ENCODE measurements around the gene DPP6.

Gene DPP6

GRCh38 chr7:154884348-154884920 lies 832.2 kb downstream of the DPP6 start:
- H3K27ac ChIP-seq (ENCODE audit: low read depth, low read length) = no peak overlapping the region
- H3K4me1 ChIP-seq (ENCODE audit: control insufficient read depth in 1 of 2, insufficient read depth in 2 of 2, low read length in 2 of 2) = no peaks in the 10 kb centered on the region
- H3K4me3 ChIP-seq (ENCODE audit: low read depth in 1 of 2, low read length in 2 of 2) = no peak overlapping the region
- no peaks in the 10 kb centered on the region for H3K36me3 ChIP-seq (ENCODE audit: control insufficient read depth in 1 of 2, insufficient read depth in 2 of 2, low read length in 2 of 2)
- no peaks in the 10 kb centered on the region for H3K27me3 ChIP-seq (ENCODE audit: control insufficient read depth in 1 of 2, insufficient read depth in 2 of 2, low read length in 2 of 2)
- peaks cover 0 to 15% of the 10 kb centered on the region in 2 donors for H3K9me3 ChIP-seq (ENCODE audit: control insufficient read depth in 1 of 2, low read length in 2 of 2)
- H3K9ac ChIP-seq (ENCODE audit: low read depth in 1 of 2, low read length in 2 of 2) = no peak overlapping the region

DNA sequence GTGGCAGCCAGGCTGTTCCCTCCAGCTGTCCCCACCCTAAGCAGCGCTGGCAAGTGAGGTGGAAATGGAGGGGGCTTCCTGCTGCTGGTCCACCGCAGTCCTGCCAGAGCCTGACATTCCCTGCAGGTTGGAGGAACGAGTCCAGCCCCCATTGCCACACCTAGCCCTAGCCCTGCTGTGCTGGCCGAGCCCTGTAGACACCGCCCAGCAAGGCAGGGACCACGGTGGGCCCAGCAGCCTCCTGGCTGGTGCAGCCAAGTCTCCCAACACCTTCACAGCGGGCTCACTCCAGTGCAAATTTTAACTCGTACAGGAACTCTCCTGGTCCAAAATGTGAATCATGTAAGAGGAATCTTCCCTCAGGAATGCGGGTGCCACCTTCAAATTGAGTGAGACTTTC lies 834.4 kb downstream of the DPP6 start:
- Histone ChIP-seq H3K27ac (ENCODE audit: low read depth, low read length) (no peak overlapping the region), H3K4me3 (ENCODE audit: low read depth in 1 of 2, low read length in 2 of 2) (no peak overlapping the region), H3K36me3 (ENCODE audit: control insufficient read depth in 1 of 2, insufficient read depth in 2 of 2, low read length in 2 of 2) (no peaks in the 10 kb centered on the region), H3K9ac (ENCODE audit: low read depth in 1 of 2, low read length in 2 of 2) (no peak overlapping the region), H3K27me3 (ENCODE audit: control insufficient read depth in 1 of 2, insufficient read depth in 2 of 2, low read length in 2 of 2) (no peaks in the 10 kb centered on the region), H3K4me1 (ENCODE audit: control insufficient read depth in 1 of 2, insufficient read depth in 2 of 2, low read length in 2 of 2) (no peaks in the 10 kb centered on the region), H3K9me3 (ENCODE audit: control insufficient read depth in 1 of 2, low read length in 2 of 2) (peaks cover 0 to 15% of the 10 kb centered on the region in 2 donors)

DNA sequence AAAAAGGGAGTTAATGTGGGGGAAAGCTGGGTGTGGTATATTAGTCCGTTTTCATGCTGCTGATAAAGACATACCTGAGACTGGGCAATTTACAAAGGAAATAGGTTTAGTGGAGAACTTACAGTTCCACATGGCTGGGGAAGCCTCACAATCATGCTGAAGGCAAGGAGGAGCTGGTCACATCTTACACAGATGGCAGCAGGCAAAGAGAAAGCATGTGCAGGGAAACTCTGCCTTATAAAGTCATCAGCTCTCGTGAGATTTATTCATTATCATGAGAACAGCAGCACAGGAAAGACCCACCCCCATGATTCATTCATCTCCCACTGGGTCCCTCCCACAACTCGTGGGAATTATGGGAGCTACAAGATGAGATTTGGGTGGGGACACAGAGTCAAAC lies 836.5 kb downstream of the DPP6 start:
- Histone ChIP-seq H3K4me3 (ENCODE audit: low read depth in 1 of 2, low read length in 2 of 2) (no peak overlapping the region), H3K27me3 (ENCODE audit: control insufficient read depth in 1 of 2, insufficient read depth in 2 of 2, low read length in 2 of 2) (peaks cover 0 to 4% of the 10 kb centered on the region in 2 donors), H3K4me1 (ENCODE audit: control insufficient read depth in 1 of 2, insufficient read depth in 2 of 2, low read length in 2 of 2) (no peaks in the 10 kb centered on the region), H3K9ac (ENCODE audit: low read depth in 1 of 2, low read length in 2 of 2) (no peak overlapping the region), H3K27ac (ENCODE audit: low read depth, low read length) (no peak overlapping the region), H3K9me3 (ENCODE audit: control insufficient read depth in 1 of 2, low read length in 2 of 2) (peaks cover 0 to 10% of the 10 kb centered on the region in 2 donors), H3K36me3 (ENCODE audit: control insufficient read depth in 1 of 2, insufficient read depth in 2 of 2, low read length in 2 of 2) (no peaks in the 10 kb centered on the region)

DNA sequence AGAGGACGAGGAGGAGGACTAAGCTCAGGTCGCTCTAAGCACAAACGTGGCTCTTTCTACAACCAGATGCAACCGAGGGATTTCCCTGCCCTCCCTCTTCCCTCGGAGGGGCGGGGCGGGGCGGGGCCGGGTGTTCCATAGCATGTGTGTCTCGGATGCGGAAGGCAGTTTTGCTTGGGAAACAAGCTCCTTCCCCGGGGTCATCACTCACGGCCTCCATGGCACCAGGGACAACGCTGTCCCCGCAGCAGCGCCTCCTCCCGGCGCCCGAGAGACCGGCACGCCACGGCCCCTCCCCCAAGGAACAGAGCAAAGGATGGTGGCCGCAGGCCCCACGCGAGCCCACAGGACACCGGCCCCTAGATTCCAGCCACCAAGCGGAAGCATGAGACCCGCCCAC lies 840.3 kb downstream of the DPP6 start:
- Histone ChIP-seq H3K9ac (ENCODE audit: low read depth in 1 of 2, low read length in 2 of 2) (no peak overlapping the region), H3K4me3 (ENCODE audit: low read depth in 1 of 2, low read length in 2 of 2) (no peak overlapping the region), H3K9me3 (ENCODE audit: control insufficient read depth in 1 of 2, low read length in 2 of 2) (no peaks in the 10 kb centered on the region), H3K27ac (ENCODE audit: low read depth, low read length) (no peak overlapping the region), H3K4me1 (ENCODE audit: control insufficient read depth in 1 of 2, insufficient read depth in 2 of 2, low read length in 2 of 2) (no peaks in the 10 kb centered on the region), H3K36me3 (ENCODE audit: control insufficient read depth in 1 of 2, insufficient read depth in 2 of 2, low read length in 2 of 2) (no peaks in the 10 kb centered on the region), H3K27me3 (ENCODE audit: control insufficient read depth in 1 of 2, insufficient read depth in 2 of 2, low read length in 2 of 2) (peaks cover 0 to 4% of the 10 kb centered on the region in 2 donors)

GRCh38 chr7:154896076-154896475 lies 843.9 kb downstream of the DPP6 start:
- Histone ChIP-seq H3K36me3 (ENCODE audit: control insufficient read depth in 1 of 2, insufficient read depth in 2 of 2, low read length in 2 of 2) (no peaks in the 10 kb centered on the region), H3K4me3 (ENCODE audit: low read depth in 1 of 2, low read length in 2 of 2) (no peak overlapping the region), H3K27me3 (ENCODE audit: control insufficient read depth in 1 of 2, insufficient read depth in 2 of 2, low read length in 2 of 2) (peaks cover 0 to 4% of the 10 kb centered on the region in 2 donors), H3K27ac (ENCODE audit: low read depth, low read length) (no peak overlapping the region), H3K9ac (ENCODE audit: low read depth in 1 of 2, low read length in 2 of 2) (no peak overlapping the region), H3K9me3 (ENCODE audit: control insufficient read depth in 1 of 2, low read length in 2 of 2) (no peaks in the 10 kb centered on the region), H3K4me1 (ENCODE audit: control insufficient read depth in 1 of 2, insufficient read depth in 2 of 2, low read length in 2 of 2) (no peaks in the 10 kb centered on the region)

GRCh38 chr7:154898973-154899855 lies 847.0 kb downstream of the DPP6 start:
- Histone ChIP-seq H3K36me3 (ENCODE audit: control insufficient read depth in 1 of 2, insufficient read depth in 2 of 2, low read length in 2 of 2) (no peaks in the 10 kb centered on the region), H3K4me3 (ENCODE audit: low read depth in 1 of 2, low read length in 2 of 2) (no peak overlapping the region), H3K9ac (ENCODE audit: low read depth in 1 of 2, low read length in 2 of 2) (no peak overlapping the region), H3K4me1 (ENCODE audit: control insufficient read depth in 1 of 2, insufficient read depth in 2 of 2, low read length in 2 of 2) (no peaks in the 10 kb centered on the region), H3K27me3 (ENCODE audit: control insufficient read depth in 1 of 2, insufficient read depth in 2 of 2, low read length in 2 of 2) (no peaks in the 10 kb centered on the region), H3K27ac (ENCODE audit: low read depth, low read length) (no peak overlapping the region), H3K9me3 (ENCODE audit: control insufficient read depth in 1 of 2, low read length in 2 of 2) (no peaks in the 10 kb centered on the region)

- H3K9me3 ChIP-seq (ENCODE audit: control insufficient read depth in 1 of 2, low read length in 2 of 2) = no peaks in the 10 kb centered on the region
- H3K36me3 ChIP-seq (ENCODE audit: control insufficient read depth in 1 of 2, insufficient read depth in 2 of 2, low read length in 2 of 2) = no peaks in the 10 kb centered on the region
- no peaks in the 10 kb centered on the region for H3K27me3 ChIP-seq (ENCODE audit: control insufficient read depth in 1 of 2, insufficient read depth in 2 of 2, low read length in 2 of 2)
- H3K4me1 ChIP-seq (ENCODE audit: control insufficient read depth in 1 of 2, insufficient read depth in 2 of 2, low read length in 2 of 2) = no peaks in the 10 kb centered on the region
- H3K9ac ChIP-seq (ENCODE audit: low read depth in 1 of 2, low read length in 2 of 2) = no peak overlapping the region
- H3K4me3 ChIP-seq (ENCODE audit: low read depth in 1 of 2, low read length in 2 of 2) = no peak overlapping the region
- H3K27ac ChIP-seq (ENCODE audit: low read depth, low read length) = no peak overlapping the region
Observed at GRCh38 chr7:154899862-154900261, 847.7 kb downstream of the DPP6 start.

GRCh38 chr7:154902600-154903082 lies 850.4 kb downstream of the DPP6 start:
- Histone ChIP-seq H3K27ac (ENCODE audit: low read depth, low read length) (no peak overlapping the region), H3K4me3 (ENCODE audit: low read depth in 1 of 2, low read length in 2 of 2) (no peak overlapping the region), H3K27me3 (ENCODE audit: control insufficient read depth in 1 of 2, insufficient read depth in 2 of 2, low read length in 2 of 2) (no peaks in the 10 kb centered on the region), H3K9ac (ENCODE audit: low read depth in 1 of 2, low read length in 2 of 2) (no peak overlapping the region), H3K9me3 (ENCODE audit: control insufficient read depth in 1 of 2, low read length in 2 of 2) (no peaks in the 10 kb centered on the region), H3K36me3 (ENCODE audit: control insufficient read depth in 1 of 2, insufficient read depth in 2 of 2, low read length in 2 of 2) (no peaks in the 10 kb centered on the region), H3K4me1 (ENCODE audit: control insufficient read depth in 1 of 2, insufficient read depth in 2 of 2, low read length in 2 of 2) (no peaks in the 10 kb centered on the region)

DNA sequence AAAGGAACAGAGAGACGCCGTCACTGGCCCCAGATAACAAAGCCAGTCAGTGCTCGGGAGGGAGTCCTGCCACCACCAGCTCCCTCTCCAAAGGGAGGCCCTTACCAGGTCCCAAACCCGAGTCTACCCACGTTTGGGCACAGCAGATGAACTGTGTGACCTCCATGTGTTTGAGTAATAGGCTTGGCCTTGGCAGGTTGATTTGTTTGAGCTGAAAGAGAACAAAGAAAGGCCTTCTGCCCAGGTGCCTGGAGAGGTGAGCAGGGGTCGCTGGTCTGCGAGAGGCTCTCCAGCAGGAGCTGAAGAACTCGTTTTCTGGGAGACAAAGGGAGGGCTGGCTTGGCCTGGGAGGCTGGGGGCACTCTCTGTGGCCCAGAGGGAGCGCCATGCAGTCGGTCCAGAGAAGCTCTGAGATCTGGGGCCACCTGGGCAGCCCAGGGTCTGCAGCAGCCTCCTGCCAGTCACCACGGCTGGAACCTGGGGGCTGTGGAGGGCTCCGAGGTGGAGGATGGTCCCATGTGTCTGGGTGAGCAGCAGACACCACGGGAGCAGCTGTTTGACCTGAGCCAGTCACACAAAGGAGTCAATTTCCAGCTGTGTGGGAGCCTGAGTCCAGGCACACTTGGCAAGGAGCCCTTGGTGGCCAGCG lies 851.0 kb downstream of the DPP6 start:
- no peaks in the 10 kb centered on the region for H3K36me3 ChIP-seq (ENCODE audit: control insufficient read depth in 1 of 2, insufficient read depth in 2 of 2, low read length in 2 of 2)
- no peaks in the 10 kb centered on the region for H3K9me3 ChIP-seq (ENCODE audit: control insufficient read depth in 1 of 2, low read length in 2 of 2)
- H3K4me3 ChIP-seq (ENCODE audit: low read depth in 1 of 2, low read length in 2 of 2) = no peak overlapping the region
- H3K27ac ChIP-seq (ENCODE audit: low read depth, low read length) = no peak overlapping the region
- no peak overlapping the region for H3K9ac ChIP-seq (ENCODE audit: low read depth in 1 of 2, low read length in 2 of 2)
- no peaks in the 10 kb centered on the region for H3K27me3 ChIP-seq (ENCODE audit: control insufficient read depth in 1 of 2, insufficient read depth in 2 of 2, low read length in 2 of 2)
- no peaks in the 10 kb centered on the region for H3K4me1 ChIP-seq (ENCODE audit: control insufficient read depth in 1 of 2, insufficient read depth in 2 of 2, low read length in 2 of 2)

DNA sequence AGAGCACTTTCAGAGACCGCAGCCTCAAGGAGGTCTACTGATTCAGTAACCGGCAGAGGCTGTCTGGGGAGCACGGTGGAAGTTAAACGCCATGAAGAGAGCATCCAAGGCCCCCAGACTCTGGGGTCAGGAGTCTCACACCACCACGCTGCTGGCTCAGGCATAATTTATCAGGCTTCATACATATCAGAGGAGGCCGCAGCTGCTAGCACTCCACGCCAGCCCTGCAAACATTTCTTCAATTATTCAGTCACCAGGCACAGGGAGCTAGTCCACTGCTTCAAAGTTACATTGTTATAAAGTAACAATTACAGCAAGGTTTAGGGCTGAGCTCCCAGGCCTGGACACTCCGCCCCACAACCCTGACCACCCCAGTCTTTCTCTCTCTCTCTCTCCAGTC lies 852.9 kb downstream of the DPP6 start:
- H3K9ac ChIP-seq (ENCODE audit: low read depth in 1 of 2, low read length in 2 of 2) = no peak overlapping the region
- no peak overlapping the region for H3K27ac ChIP-seq (ENCODE audit: low read depth, low read length)
- H3K27me3 ChIP-seq (ENCODE audit: control insufficient read depth in 1 of 2, insufficient read depth in 2 of 2, low read length in 2 of 2) = no peaks in the 10 kb centered on the region
- H3K4me1 ChIP-seq (ENCODE audit: control insufficient read depth in 1 of 2, insufficient read depth in 2 of 2, low read length in 2 of 2) = no peaks in the 10 kb centered on the region
- no peaks in the 10 kb centered on the region for H3K36me3 ChIP-seq (ENCODE audit: control insufficient read depth in 1 of 2, insufficient read depth in 2 of 2, low read length in 2 of 2)
- no peak overlapping the region for H3K4me3 ChIP-seq (ENCODE audit: low read depth in 1 of 2, low read length in 2 of 2)
- no peaks in the 10 kb centered on the region for H3K9me3 ChIP-seq (ENCODE audit: control insufficient read depth in 1 of 2, low read length in 2 of 2)
